Measurements from ENCODE around the gene ARHGAP18.
"Not testable (repeated sequence)": the region's sequence is repeated elsewhere in the genome, so short reads cannot be mapped to it uniquely, and the experiment has no call there.

ARHGAP18 gene

DNA sequence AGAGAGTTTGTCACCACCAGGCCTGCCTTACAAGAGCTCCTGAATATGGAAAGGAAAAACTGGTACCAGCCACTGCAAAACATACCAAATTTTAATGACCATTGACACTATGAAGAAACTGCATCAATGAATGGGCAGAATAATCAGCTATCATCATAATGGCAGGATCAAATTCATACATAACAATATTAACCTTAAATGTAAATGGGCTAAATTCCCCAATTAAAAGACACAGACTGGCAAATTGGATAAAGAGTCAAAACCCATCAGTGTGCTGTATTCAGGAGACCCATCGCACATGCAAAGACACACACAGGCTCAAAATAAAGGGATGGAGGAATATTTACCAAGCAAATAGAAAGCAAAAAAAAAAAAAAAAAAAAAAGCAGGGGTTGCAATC lies 139.0 kb downstream of the ARHGAP18 start:
- DNase-seq; H3K9me3 ChIP-seq (ENCODE audit: control extremely low read depth in 1 of 5, control insufficient read depth in 4 of 5, insufficient read depth in 2 of 5, low read depth in 1 of 5, low read length in 4 of 5); H3K4me1 ChIP-seq (ENCODE audit: control extremely low read depth in 1 of 4, control insufficient read depth in 4 of 4, insufficient read depth in 4 of 4, low read length in 3 of 4); H3K36me3 ChIP-seq (ENCODE audit: control insufficient read depth in 4 of 4, insufficient read depth in 4 of 4, low read length in 3 of 4); H3K27me3 ChIP-seq (replicated peaks in 2 of 5; ENCODE audit: control insufficient read depth in 4 of 5, insufficient read depth in 5 of 5, low read length in 4 of 5); H3K27ac ChIP-seq (ENCODE audit: insufficient read depth in 1 of 2, low read depth in 1 of 2, low read length in 2 of 2, poor library complexity in 1 of 2, severe bottlenecking in 2 of 2); POLR2A ChIA-PET; H3K4me3 ChIP-seq (ENCODE audit: control insufficient read depth in 1 of 7, extremely low read depth in 1 of 7, insufficient read depth in 4 of 7, low read depth in 2 of 7, low read length in 6 of 7): not testable (repeated sequence)
- CTCF ChIA-PET: interaction anchor here (10.9 kb wide), 1 partner anchor 71 kb away, joined by 73 read pairs; no protein-coding TSS in a partner anchor
- no CpG with 5 or more reads among the region's 1 CpG for WGBS (ENCODE audit: insufficient coverage)

DNA sequence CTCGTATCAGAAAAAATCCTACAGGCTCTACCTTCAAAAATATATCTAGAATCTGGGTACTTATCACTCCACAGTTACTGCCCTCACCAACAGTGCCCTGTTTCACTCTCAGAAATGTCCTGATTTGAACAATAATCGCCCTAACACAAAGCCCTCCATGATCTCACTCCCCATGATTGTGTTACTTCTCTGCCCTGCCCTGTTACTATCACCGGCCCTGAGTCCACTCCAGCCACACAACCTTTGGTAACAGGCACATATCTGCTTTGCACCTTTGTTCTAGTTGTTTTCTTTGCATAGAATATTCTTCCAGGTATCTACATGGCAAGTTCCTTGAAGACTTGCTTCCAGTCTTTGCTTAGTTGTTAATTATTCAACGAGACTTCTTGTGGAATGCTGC lies 142.0 kb downstream of the ARHGAP18 start:
- Histone ChIP-seq H3K27ac (ENCODE audit: insufficient read depth in 1 of 2, low read depth in 1 of 2, low read length in 2 of 2, poor library complexity in 1 of 2, severe bottlenecking in 2 of 2) (no peak overlapping the region), H3K4me3 (ENCODE audit: control insufficient read depth in 1 of 7, extremely low read depth in 1 of 7, insufficient read depth in 4 of 7, low read depth in 2 of 7, low read length in 6 of 7) (no peak overlapping the region), H3K4me1 (ENCODE audit: control extremely low read depth in 1 of 4, control insufficient read depth in 4 of 4, insufficient read depth in 4 of 4, low read length in 3 of 4) (no peaks in the 10 kb centered on the region), H3K27me3 (replicated peaks in 2 of 5; ENCODE audit: control insufficient read depth in 4 of 5, insufficient read depth in 5 of 5, low read length in 4 of 5) (peaks cover 0 to 2% (median 0%) of the 10 kb centered on the region in 5 experiments), H3K36me3 (ENCODE audit: control insufficient read depth in 4 of 4, insufficient read depth in 4 of 4, low read length in 3 of 4) (no peaks in the 10 kb centered on the region), H3K9me3 (ENCODE audit: control extremely low read depth in 1 of 5, control insufficient read depth in 4 of 5, insufficient read depth in 2 of 5, low read depth in 1 of 5, low read length in 4 of 5) (no peaks in the 10 kb centered on the region)
- no peak for DNase-seq
- WGBS (ENCODE audit: insufficient coverage): 100% methylated on average over 4 of the region's 4 CpGs
- CTCF ChIA-PET: interaction anchor here (1.3 to 2.0 kb wide), 2 partner anchors 22 to 67 kb away, joined by 5 to 7 read pairs; no protein-coding TSS in a partner anchor
- POLR2A ChIA-PET: no interaction called here

DNA sequence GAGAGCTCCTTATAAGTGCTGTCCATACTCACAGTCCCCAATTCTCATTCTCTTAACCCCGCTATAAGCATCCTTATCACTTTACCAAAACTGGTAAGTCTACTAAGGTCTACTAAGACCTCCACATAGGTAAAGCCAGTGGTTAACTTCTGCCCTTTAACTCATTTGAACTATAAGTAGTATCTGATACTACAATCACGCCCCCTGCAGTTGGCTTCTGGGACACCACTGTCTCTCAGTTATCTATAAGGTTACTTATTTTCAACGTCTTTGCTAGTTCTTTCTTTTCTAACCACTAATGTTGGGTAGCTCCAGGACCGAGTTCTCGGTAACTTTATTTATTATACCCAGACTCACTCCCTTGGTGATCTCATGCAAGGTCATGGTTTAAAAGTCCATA lies 142.6 kb downstream of the ARHGAP18 start:
- Histone ChIP-seq H3K27ac (ENCODE audit: insufficient read depth in 1 of 2, low read depth in 1 of 2, low read length in 2 of 2, poor library complexity in 1 of 2, severe bottlenecking in 2 of 2) (no peak overlapping the region), H3K9me3 (ENCODE audit: control extremely low read depth in 1 of 5, control insufficient read depth in 4 of 5, insufficient read depth in 2 of 5, low read depth in 1 of 5, low read length in 4 of 5) (no peaks in the 10 kb centered on the region), H3K4me3 (ENCODE audit: control insufficient read depth in 1 of 7, extremely low read depth in 1 of 7, insufficient read depth in 4 of 7, low read depth in 2 of 7, low read length in 6 of 7) (no peak overlapping the region), H3K4me1 (ENCODE audit: control extremely low read depth in 1 of 4, control insufficient read depth in 4 of 4, insufficient read depth in 4 of 4, low read length in 3 of 4) (no peaks in the 10 kb centered on the region), H3K27me3 (replicated peaks in 2 of 5; ENCODE audit: control insufficient read depth in 4 of 5, insufficient read depth in 5 of 5, low read length in 4 of 5) (peaks cover 0 to 2% (median 0%) of the 10 kb centered on the region in 5 experiments), H3K36me3 (ENCODE audit: control insufficient read depth in 4 of 4, insufficient read depth in 4 of 4, low read length in 3 of 4) (no peaks in the 10 kb centered on the region)
- ChIA-PET CTCF (interaction anchor here (1.3 to 1.8 kb wide), 2 partner anchors 23 to 66 kb away, joined by 5 to 6 read pairs; no protein-coding TSS in a partner anchor), POLR2A (no interaction called here)
- 81% methylated on average over 5 of the region's 5 CpGs for WGBS (ENCODE audit: insufficient coverage)
- peak; percentile 14 to 51 (median 37) for DNase-seq

DNA sequence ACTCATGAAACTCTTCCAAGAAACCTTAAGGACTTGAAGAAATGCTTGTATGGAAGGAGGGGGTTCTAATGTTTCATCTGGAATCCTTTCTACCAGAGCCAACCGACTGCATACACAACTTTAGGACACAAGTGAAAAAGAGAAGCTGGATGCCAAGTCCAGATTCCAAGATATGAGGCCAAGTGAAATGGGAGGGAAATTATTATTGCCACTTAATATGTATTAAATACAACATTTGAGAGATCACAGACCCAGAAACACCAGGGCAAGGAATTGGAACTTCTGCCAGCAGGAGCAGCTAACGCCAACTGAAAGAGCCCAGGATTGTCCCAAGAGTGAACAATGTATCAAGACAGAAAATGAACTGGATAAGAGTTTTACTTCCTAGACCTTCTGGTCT lies 144.2 kb downstream of the ARHGAP18 start:
- H3K36me3 ChIP-seq (ENCODE audit: control insufficient read depth in 4 of 4, insufficient read depth in 4 of 4, low read length in 3 of 4): no peaks in the 10 kb centered on the region
- WGBS (ENCODE audit: insufficient coverage): no CpG with 5 or more reads among the region's 2 CpGs
- no peak overlapping the region for H3K27ac ChIP-seq (ENCODE audit: insufficient read depth in 1 of 2, low read depth in 1 of 2, low read length in 2 of 2, poor library complexity in 1 of 2, severe bottlenecking in 2 of 2)
- no peak overlapping the region for H3K4me3 ChIP-seq (ENCODE audit: control insufficient read depth in 1 of 7, extremely low read depth in 1 of 7, insufficient read depth in 4 of 7, low read depth in 2 of 7, low read length in 6 of 7)
- no peaks in the 10 kb centered on the region for H3K9me3 ChIP-seq (ENCODE audit: control extremely low read depth in 1 of 5, control insufficient read depth in 4 of 5, insufficient read depth in 2 of 5, low read depth in 1 of 5, low read length in 4 of 5)
- no peaks in the 10 kb centered on the region for H3K4me1 ChIP-seq (ENCODE audit: control extremely low read depth in 1 of 4, control insufficient read depth in 4 of 4, insufficient read depth in 4 of 4, low read length in 3 of 4)
- H3K27me3 ChIP-seq (replicated peaks in 2 of 5; ENCODE audit: control insufficient read depth in 4 of 5, insufficient read depth in 5 of 5, low read length in 4 of 5): peaks cover 0 to 2% (median 0%) of the 10 kb centered on the region in 5 experiments
- ChIA-PET CTCF (interaction anchor here (0.8 to 1.8 kb wide), 7 partner anchors 9 to 72 kb away, joined by 3 to 13 read pairs (median 3); no protein-coding TSS in a partner anchor), POLR2A (no interaction called here)
- DNase-seq: no peak

DNA sequence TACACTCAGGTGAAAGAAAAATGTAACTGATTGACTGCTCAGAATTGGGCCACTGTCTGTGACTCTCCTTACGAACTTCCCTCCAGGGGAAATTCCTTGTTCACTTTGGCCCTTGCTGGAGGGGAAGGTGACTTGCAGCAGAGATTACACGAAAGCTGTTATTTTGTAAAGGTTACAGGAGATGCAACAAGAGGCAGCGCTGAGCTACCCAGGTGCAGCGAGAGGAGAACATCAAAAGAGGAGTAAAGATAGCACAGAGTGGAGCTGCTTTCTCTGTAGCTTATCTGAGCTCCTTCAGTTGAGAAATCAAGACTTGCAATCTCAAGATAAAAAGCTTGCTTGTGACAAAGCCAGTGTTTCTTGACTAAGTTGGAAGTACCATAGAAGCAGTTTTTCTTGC lies 144.6 kb downstream of the ARHGAP18 start:
- Histone ChIP-seq H3K9me3 (ENCODE audit: control extremely low read depth in 1 of 5, control insufficient read depth in 4 of 5, insufficient read depth in 2 of 5, low read depth in 1 of 5, low read length in 4 of 5) (no peaks in the 10 kb centered on the region), H3K27me3 (replicated peaks in 2 of 5; ENCODE audit: control insufficient read depth in 4 of 5, insufficient read depth in 5 of 5, low read length in 4 of 5) (peaks cover 0 to 2% (median 0%) of the 10 kb centered on the region in 5 experiments), H3K36me3 (ENCODE audit: control insufficient read depth in 4 of 4, insufficient read depth in 4 of 4, low read length in 3 of 4) (no peaks in the 10 kb centered on the region), H3K27ac (ENCODE audit: insufficient read depth in 1 of 2, low read depth in 1 of 2, low read length in 2 of 2, poor library complexity in 1 of 2, severe bottlenecking in 2 of 2) (no peak overlapping the region), H3K4me1 (ENCODE audit: control extremely low read depth in 1 of 4, control insufficient read depth in 4 of 4, insufficient read depth in 4 of 4, low read length in 3 of 4) (no peaks in the 10 kb centered on the region), H3K4me3 (ENCODE audit: control insufficient read depth in 1 of 7, extremely low read depth in 1 of 7, insufficient read depth in 4 of 7, low read depth in 2 of 7, low read length in 6 of 7) (no peak overlapping the region)
- ChIA-PET POLR2A (no interaction called here), CTCF (interaction anchor here (0.8 to 1.8 kb wide), 7 partner anchors 9 to 72 kb away, joined by 3 to 13 read pairs (median 3); no protein-coding TSS in a partner anchor)
- WGBS (ENCODE audit: insufficient coverage): 94% methylated on average over 4 of the region's 4 CpGs
- no peak for DNase-seq

DNA sequence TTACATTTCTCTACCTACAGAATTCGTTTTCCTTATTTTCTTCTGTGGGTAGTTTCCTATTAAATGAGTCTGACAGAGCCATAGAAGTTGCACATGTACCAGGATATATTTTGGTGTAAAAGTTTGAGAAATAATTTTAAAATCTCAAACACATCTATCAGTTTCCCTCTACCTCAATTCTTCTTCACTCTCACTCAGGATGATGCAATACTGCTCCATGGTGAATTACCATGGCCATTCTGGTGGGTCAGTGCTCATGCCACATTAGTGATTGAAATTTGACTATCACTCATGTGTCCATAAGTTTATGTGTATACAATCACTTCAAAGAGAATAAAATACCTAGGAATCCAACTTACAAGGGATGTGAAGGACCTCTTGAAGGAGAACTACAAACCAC lies 151.7 kb downstream of the ARHGAP18 start:
- Histone ChIP-seq H3K4me3 (ENCODE audit: control insufficient read depth in 1 of 7, extremely low read depth in 1 of 7, insufficient read depth in 4 of 7, low read depth in 2 of 7, low read length in 6 of 7) (no peak overlapping the region), H3K4me1 (ENCODE audit: control extremely low read depth in 1 of 4, control insufficient read depth in 4 of 4, insufficient read depth in 4 of 4, low read length in 3 of 4) (no peaks in the 10 kb centered on the region), H3K36me3 (ENCODE audit: control insufficient read depth in 4 of 4, insufficient read depth in 4 of 4, low read length in 3 of 4) (no peaks in the 10 kb centered on the region), H3K27ac (ENCODE audit: insufficient read depth in 1 of 2, low read depth in 1 of 2, low read length in 2 of 2, poor library complexity in 1 of 2, severe bottlenecking in 2 of 2) (no peak overlapping the region), H3K27me3 (replicated peaks in 2 of 5; ENCODE audit: control insufficient read depth in 4 of 5, insufficient read depth in 5 of 5, low read length in 4 of 5) (peaks cover 0 to 1% (median 0%) of the 10 kb centered on the region in 5 experiments), H3K9me3 (ENCODE audit: control extremely low read depth in 1 of 5, control insufficient read depth in 4 of 5, insufficient read depth in 2 of 5, low read depth in 1 of 5, low read length in 4 of 5) (peaks cover 0 to 1% (median 0%) of the 10 kb centered on the region in 5 experiments)
- CTCF ChIA-PET: no interaction called here
- DNase-seq: no peak
- WGBS (ENCODE audit: insufficient coverage): no CpG with 5 or more reads among the region's 1 CpG
- POLR2A ChIA-PET: no interaction called here

DNA sequence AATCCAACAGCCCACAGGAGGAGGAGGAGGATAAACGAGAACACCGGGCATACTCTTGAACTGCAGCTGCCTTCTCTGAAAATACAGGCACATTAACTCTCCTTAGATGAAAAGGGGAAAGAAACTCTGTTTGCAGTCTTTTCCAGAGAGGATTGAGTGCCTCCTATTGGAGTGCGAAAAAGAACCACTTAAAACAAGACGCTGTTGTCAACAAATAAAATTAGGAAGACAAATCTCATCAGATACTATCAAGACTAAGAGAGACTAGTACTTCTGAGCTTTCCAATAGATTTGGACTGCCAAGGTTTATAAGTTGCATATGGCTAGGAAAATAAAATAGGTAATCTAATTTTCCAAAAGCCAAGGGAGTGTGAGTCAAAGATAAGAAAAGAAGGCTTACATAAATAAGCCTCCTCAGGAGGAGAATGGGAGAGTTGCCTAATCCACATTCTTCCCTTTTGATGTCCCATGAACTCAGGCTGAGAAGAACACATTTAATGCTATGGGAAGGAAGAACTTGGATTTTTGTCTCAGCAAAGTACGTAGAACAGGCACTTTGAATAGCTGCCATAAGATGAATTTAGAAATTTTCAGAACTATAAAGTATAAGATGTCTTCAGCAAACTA lies 154.7 kb downstream of the ARHGAP18 start:
- Histone ChIP-seq H3K27me3 (replicated peaks in 2 of 5; ENCODE audit: control insufficient read depth in 4 of 5, insufficient read depth in 5 of 5, low read length in 4 of 5) (no peaks in the 10 kb centered on the region), H3K27ac (ENCODE audit: insufficient read depth in 1 of 2, low read depth in 1 of 2, low read length in 2 of 2, poor library complexity in 1 of 2, severe bottlenecking in 2 of 2) (no peak overlapping the region), H3K9me3 (ENCODE audit: control extremely low read depth in 1 of 5, control insufficient read depth in 4 of 5, insufficient read depth in 2 of 5, low read depth in 1 of 5, low read length in 4 of 5) (peaks cover 0 to 1% (median 0%) of the 10 kb centered on the region in 5 experiments), H3K4me3 (ENCODE audit: control insufficient read depth in 1 of 7, extremely low read depth in 1 of 7, insufficient read depth in 4 of 7, low read depth in 2 of 7, low read length in 6 of 7) (no peak overlapping the region), H3K36me3 (ENCODE audit: control insufficient read depth in 4 of 4, insufficient read depth in 4 of 4, low read length in 3 of 4) (no peaks in the 10 kb centered on the region), H3K4me1 (ENCODE audit: control extremely low read depth in 1 of 4, control insufficient read depth in 4 of 4, insufficient read depth in 4 of 4, low read length in 3 of 4) (no peaks in the 10 kb centered on the region)
- no peak for DNase-seq
- WGBS (ENCODE audit: insufficient coverage): 96% methylated on average over 4 of the region's 5 CpGs
- ChIA-PET POLR2A (no interaction called here), CTCF (interaction anchor here (1.1 kb wide), 1 partner anchor 55 kb away, joined by 3 read pairs; no protein-coding TSS in a partner anchor)

Data from common myeloid progenitor, CD34-positive (primary cell).